Trophoblast cell (in vitro differentiated cells and primary cell): ENCODE data around the gene GPC4.

Experiments used
- DNase-seq, 2 donors: peaks; one replicate each; pipeline ENCODE4 v3.0.0-alpha.2; 2016
- H2AFZ ChIP-seq: 2 replicates; pipeline ENCODE4 v1.6.1; 2013; ENCODE audit warnings: low read length, moderate library complexity, mild to moderate bottlenecking; ENCODE audit not compliant: insufficient read depth, poor library complexity
- H2AK5ac ChIP-seq: 2 replicates; pipeline ENCODE4 v1.6.1; 2013; ENCODE audit warnings: mild to moderate bottlenecking, low read length
- H2BK120ac ChIP-seq: 2 replicates; pipeline ENCODE4 v1.6.1; 2013; ENCODE audit warnings: low read length, mild to moderate bottlenecking, moderate library complexity; ENCODE audit not compliant: insufficient read depth, poor library complexity
- H2BK12ac ChIP-seq: 2 replicates; pipeline ENCODE4 v1.6.1; 2013; ENCODE audit warnings: mild to moderate bottlenecking, low read length, moderate library complexity
- H2BK5ac ChIP-seq: 2 replicates; pipeline ENCODE4 v1.6.1; 2013; ENCODE audit warnings: low read length, low read depth, moderate library complexity, mild to moderate bottlenecking; ENCODE audit not compliant: poor library complexity
- H3K14ac ChIP-seq: 2 replicates; pipeline ENCODE4 v1.6.1; 2013; ENCODE audit warnings: mild to moderate bottlenecking, low read length
- H3K18ac ChIP-seq: 2 replicates; pipeline ENCODE4 v1.6.1; 2013; ENCODE audit warnings: mild to moderate bottlenecking, low read length
- H3K23ac ChIP-seq: 2 replicates; pipeline ENCODE4 v1.6.1; 2013; ENCODE audit warnings: low read length
- H3K27ac ChIP-seq: 2 replicates; pipeline ENCODE4 v1.5.1; 2013; ENCODE audit warnings: low read depth, mild to moderate bottlenecking, inconsistent platforms, low read length, moderate library complexity
- H3K27me3 ChIP-seq: 2 replicates; pipeline ENCODE4 v1.6.1; 2013; ENCODE audit warnings: inconsistent platforms, mild to moderate bottlenecking, low read length, moderate library complexity; ENCODE audit not compliant: insufficient read depth
- H3K36me3 ChIP-seq, 2 experiments: 1 replicate in 1 of 2; 2 replicates in 1 of 2; pipeline ENCODE4 v1.6.1; 2013; ENCODE audit warnings: low read length in 2 of 2, mild to moderate bottlenecking in 2 of 2, moderate library complexity in 1 of 2; ENCODE audit not compliant: insufficient read depth in 2 of 2, control insufficient read depth in 1 of 2
- H3K4ac ChIP-seq: 2 replicates; pipeline ENCODE4 v1.6.1; 2013; ENCODE audit warnings: low read depth, mild to moderate bottlenecking, low read length, moderate library complexity
- H3K4me1 ChIP-seq, 2 experiments: 1 replicate in 1 of 2; 2 replicates in 1 of 2; pipeline ENCODE4 v1.6.1; 2013; ENCODE audit warnings: low read length in 2 of 2, mild to moderate bottlenecking in 2 of 2, moderate library complexity in 1 of 2; ENCODE audit not compliant: insufficient read depth in 2 of 2, control insufficient read depth in 1 of 2
- H3K4me2 ChIP-seq: 2 replicates; pipeline ENCODE4 v1.6.1; 2013; ENCODE audit warnings: inconsistent platforms, mild to moderate bottlenecking, low read length, moderate library complexity
- H3K4me3 ChIP-seq: 2 replicates; pipeline ENCODE4 v1.5.1; 2013; ENCODE audit warnings: mild to moderate bottlenecking, low read depth, low read length, inconsistent platforms
- H3K79me1 ChIP-seq: one replicate; pipeline ENCODE4 v1.6.1; 2013; ENCODE audit warnings: low read length
- H3K79me2 ChIP-seq: 2 replicates; pipeline ENCODE4 v1.6.1; 2013; ENCODE audit warnings: low read length, mild to moderate bottlenecking; ENCODE audit not compliant: control insufficient read depth, insufficient read depth, poor library complexity
- H3K9ac ChIP-seq: 2 replicates; pipeline ENCODE4 v1.6.1; 2013; ENCODE audit warnings: mild to moderate bottlenecking, low read length
- H3K9me3 ChIP-seq: 2 replicates; pipeline ENCODE4 v1.6.1; 2013; ENCODE audit warnings: low read depth, mild to moderate bottlenecking, control low read depth, inconsistent platforms, low read length; ENCODE audit not compliant: insufficient read depth
- H4K12ac ChIP-seq: 2 replicates; pipeline ENCODE4 v1.6.1; 2013; ENCODE audit warnings: low read depth, mild to moderate bottlenecking, low read length, moderate library complexity
- H4K8ac ChIP-seq: 2 replicates; pipeline ENCODE4 v1.6.1; 2013; ENCODE audit warnings: low read depth, mild to moderate bottlenecking, low read length, moderate library complexity
- H4K91ac ChIP-seq: one replicate; pipeline ENCODE4 v1.6.1; 2013; ENCODE audit warnings: low read depth, mild to moderate bottlenecking, low read length, moderate library complexity
- WGBS: extraction: QIAGEN DNeasy Blood & Tissue Kit; methylation state at CpG from one replicate; pipeline ENCODE4 v1.1.7; 2013; ENCODE audit warnings: missing lambda C conversion rate; ENCODE audit not compliant: insufficient read length, insufficient coverage; ENCODE audit errors: extremely low coverage; 5-methylcytosine and 5-hydroxymethylcytosine counted together

GPC4 gene

DNA sequence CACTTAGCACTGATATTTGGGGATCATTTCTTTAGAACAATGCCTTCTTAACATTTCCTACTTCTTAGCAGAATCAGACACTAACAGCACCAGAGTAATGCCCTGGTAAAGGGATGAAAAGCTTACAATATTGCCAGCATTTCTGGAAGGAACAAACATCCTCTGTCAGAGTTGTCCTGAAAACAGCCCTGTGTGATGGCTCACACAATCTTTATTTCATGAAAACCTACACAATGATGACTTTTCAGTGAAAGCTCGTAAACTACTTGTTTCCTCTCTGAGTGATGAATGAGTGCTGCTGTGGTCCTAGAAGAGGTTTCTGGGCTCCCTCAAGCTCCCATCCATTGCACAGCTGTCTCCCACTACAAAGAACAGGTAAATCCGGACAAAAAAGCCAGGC, 52.8 kb downstream of the GPC4 start:
- Histone ChIP-seq H4K8ac (no peak overlapping the region), H4K91ac (no peak overlapping the region), H3K9me3 (no peaks in the 10 kb centered on the region), H3K36me3 (no peaks in the 10 kb centered on the region), H3K9ac (no peak overlapping the region), H3K4me1 (peaks cover 0 to 2% of the 10 kb centered on the region in 2 experiments), H4K12ac (no peak overlapping the region), H3K4ac (no peak overlapping the region), H2AFZ (no peak overlapping the region), H3K18ac (no peak overlapping the region), H3K79me1 (no peaks in the 10 kb centered on the region), H3K27ac (no peak overlapping the region), H3K79me2 (no peaks in the 10 kb centered on the region), H3K23ac (no peak overlapping the region), H2BK12ac (no peak overlapping the region), H3K14ac (no peak overlapping the region), H3K27me3 (no peaks in the 10 kb centered on the region), H3K4me2 (no peak overlapping the region), H2BK120ac (no peak overlapping the region), H2AK5ac (no peak overlapping the region), H3K4me3 (no peak overlapping the region), H2BK5ac (no peak overlapping the region)
- DNase-seq = no peak
- no CpG with 5 or more reads among the region's 2 CpGs for WGBS

DNA sequence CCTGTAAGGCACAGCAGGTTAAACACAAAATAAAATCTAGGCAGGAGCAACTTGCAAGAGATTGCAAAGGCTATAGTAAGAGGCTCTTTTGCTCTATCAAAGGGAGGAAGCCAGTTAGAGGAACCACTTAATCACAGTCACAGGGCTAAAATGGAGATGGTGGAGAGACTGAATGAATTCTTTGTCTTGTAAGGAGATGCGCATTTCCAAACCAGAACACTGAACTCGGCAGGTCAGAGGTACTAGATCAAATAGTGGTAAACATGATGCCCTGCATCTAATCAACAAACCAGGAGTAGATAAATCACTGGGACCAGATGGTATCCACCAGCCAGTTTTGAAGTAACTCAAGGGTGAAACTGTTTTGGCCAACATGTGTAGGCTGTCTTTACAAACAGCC, 55.8 kb downstream of the GPC4 start:
- Histone ChIP-seq H3K36me3 (no peaks in the 10 kb centered on the region), H4K12ac (no peak overlapping the region), H2BK5ac (no peak overlapping the region), H3K9ac (no peak overlapping the region), H2BK120ac (no peak overlapping the region), H3K23ac (no peak overlapping the region), H3K4me1 (peaks cover 0 to 2% of the 10 kb centered on the region in 2 experiments), H3K4me2 (no peak overlapping the region), H2AK5ac (no peak overlapping the region), H3K14ac (no peak overlapping the region), H3K9me3 (no peaks in the 10 kb centered on the region), H3K79me1 (no peaks in the 10 kb centered on the region), H3K27ac (no peak overlapping the region), H3K27me3 (no peaks in the 10 kb centered on the region), H3K18ac (no peak overlapping the region), H4K91ac (no peak overlapping the region), H3K79me2 (no peaks in the 10 kb centered on the region), H2BK12ac (no peak overlapping the region), H4K8ac (no peak overlapping the region), H3K4me3 (no peak overlapping the region), H2AFZ (no peak overlapping the region), H3K4ac (no peak overlapping the region)
- no peak for DNase-seq
- WGBS = no CpG with 5 or more reads among the region's 2 CpGs

- Histone ChIP-seq H3K79me2 (no peaks in the 10 kb centered on the region), H2BK120ac (no peak overlapping the region), H3K18ac (no peak overlapping the region), H3K4me1 (no peaks in the 10 kb centered on the region), H3K36me3 (no peaks in the 10 kb centered on the region), H3K9ac (no peak overlapping the region), H3K4me2 (no peak overlapping the region), H2AFZ (no peak overlapping the region), H2BK5ac (no peak overlapping the region), H3K79me1 (no peaks in the 10 kb centered on the region), H3K23ac (no peak overlapping the region), H4K8ac (no peak overlapping the region), H2BK12ac (no peak overlapping the region), H3K27me3 (no peaks in the 10 kb centered on the region), H3K14ac (no peak overlapping the region), H3K4me3 (no peak overlapping the region), H4K12ac (no peak overlapping the region), H3K4ac (no peak overlapping the region), H2AK5ac (no peak overlapping the region), H4K91ac (no peak overlapping the region), H3K27ac (no peak overlapping the region), H3K9me3 (no peaks in the 10 kb centered on the region)
- WGBS = no CpG with 5 or more reads among the region's 2 CpGs
- no peak for DNase-seq
Measured at GRCh38 chrX:133353233-133353632, 62.1 kb downstream of the GPC4 start.

GRCh38 chrX:133350751-133351150, 64.5 kb downstream of the GPC4 start:
- Histone ChIP-seq H3K4me2 (no peak overlapping the region), H2AK5ac (no peak overlapping the region), H3K4me1 (no peaks in the 10 kb centered on the region), H4K8ac (no peak overlapping the region), H3K79me1 (no peaks in the 10 kb centered on the region), H3K27ac (no peak overlapping the region), H3K14ac (no peak overlapping the region), H3K9me3 (no peaks in the 10 kb centered on the region), H3K23ac (no peak overlapping the region), H4K12ac (no peak overlapping the region), H3K36me3 (no peaks in the 10 kb centered on the region), H3K4ac (no peak overlapping the region), H3K79me2 (no peaks in the 10 kb centered on the region), H2BK120ac (no peak overlapping the region), H2BK12ac (no peak overlapping the region), H3K27me3 (no peaks in the 10 kb centered on the region), H3K9ac (no peak overlapping the region), H2AFZ (no peak overlapping the region), H4K91ac (no peak overlapping the region), H2BK5ac (no peak overlapping the region), H3K4me3 (no peak overlapping the region), H3K18ac (no peak overlapping the region)
- no CpG with 5 or more reads among the region's 1 CpG for WGBS
- DNase-seq = no peak
